HG03460 (cell line): ENCODE data around the gene SLC4A1.

Experiments
- ATAC-seq: cut with Tn5 transposase; IDR thresholded peaks from one replicate; pipeline ENCODE4 v1.9.1; 2021; ENCODE audit not compliant: unreplicated experiment

SLC4A1 gene

GRCh38 chr17:44207319-44207718 lies 60.6 kb downstream of the SLC4A1 start:
- no peak for ATAC-seq

GRCh38 chr17:44206825-44207155 lies 61.1 kb downstream of the SLC4A1 start:
- no peak for ATAC-seq

- no peak for ATAC-seq
Measured at GRCh38 chr17:44205962-44206824, 61.7 kb downstream of the SLC4A1 start.

- ATAC-seq, result no peak
Measured at GRCh38 chr17:44204441-44204882, 63.5 kb downstream of the SLC4A1 start.

- no peak for ATAC-seq
Measured at GRCh38 chr17:44203731-44204440, 64.0 kb downstream of the SLC4A1 start.

GRCh38 chr17:44202756-44203155 lies 65.2 kb downstream of the SLC4A1 start:
- no peak for ATAC-seq

GRCh38 chr17:44200478-44201155 lies 67.3 kb downstream of the SLC4A1 start:
- ATAC-seq, result no peak

GRCh38 chr17:44199553-44200477 lies 68.1 kb downstream of the SLC4A1 start, which contains the start of gene ATXN7L3:
TSS of gene ATXN7L3 (minus strand) at chr17:44199884. CDS start at chr17:44198070, 1,814 bp downstream.
- ATAC-seq, result peak; percentile 64

GRCh38 chr17:44198721-44199552 lies 69.0 kb downstream of the SLC4A1 start:
- ATAC-seq, result peak; percentile 17
